CD14-positive monocyte (primary cell): ENCODE results near the gene PDXDC1. TPM values are rescaled to one million over a fixed set of nuclear protein-coding genes. Genes with fewer than 3 reads are reported as not detected.
"Not testable (repeated sequence)": the region's sequence is repeated elsewhere in the genome, so short reads cannot be mapped to it uniquely, and the experiment has no call there.

Source experiments
- DNase-seq, 3 donors: peaks; one replicate each; pipeline ENCODE4 v3.0.0-alpha.2; 2011 to 2022
- H2AFZ ChIP-seq: 2 replicates; pipeline ENCODE4 v1.6.0; 2012; ENCODE audit warnings: mild to moderate bottlenecking, low read depth, low read length, inconsistent platforms; ENCODE audit not compliant: insufficient read depth, poor library complexity, severe bottlenecking
- H3K27ac ChIP-seq, 2 donors: 1 replicate in 1 of 2; 2 replicates in 1 of 2; pipeline ENCODE4 v1.5.1; 2012 to 2013; ENCODE audit warnings: low read length in 2 of 2, control low read depth in 1 of 2, inconsistent platforms in 1 of 2, low read depth in 1 of 2, mild to moderate bottlenecking in 1 of 2
- H3K27me3 ChIP-seq, 2 donors: one replicate each; pipeline versions ENCODE4 v1.6.0 to v1.6.1; 2011 to 2013; ENCODE audit warnings: low read length in 2 of 2; ENCODE audit not compliant: control insufficient read depth in 2 of 2, insufficient read depth in 2 of 2
- H3K36me3 ChIP-seq, 2 donors: replicated peaks in 1 of 2; 1 replicate in 1 of 2; 2 replicates in 1 of 2; pipeline versions ENCODE4 v1.5.1 to v1.6.1; 2012 to 2013; ENCODE audit warnings: low read length in 2 of 2, control low read depth in 1 of 2, inconsistent platforms in 1 of 2, mild to moderate bottlenecking in 1 of 2; ENCODE audit not compliant: insufficient read depth in 2 of 2, control insufficient read depth in 1 of 2
- H3K4me1 ChIP-seq, 2 donors: 1 replicate in 1 of 2; 2 replicates in 1 of 2; pipeline versions ENCODE4 v1.5.1 to v1.6.1; 2012 to 2013; ENCODE audit warnings: low read length in 2 of 2, control low read depth in 1 of 2, inconsistent platforms in 1 of 2, mild to moderate bottlenecking in 1 of 2, moderate library complexity in 1 of 2; ENCODE audit not compliant: insufficient read depth in 2 of 2, control insufficient read depth in 1 of 2
- H3K4me2 ChIP-seq: replicated peaks from 2 replicates; pipeline ENCODE3; 2012; ENCODE audit warnings: low read length, moderate library complexity, mild to moderate bottlenecking; ENCODE audit not compliant: poor library complexity, severe bottlenecking; ENCODE audit errors: extremely low read depth
- H3K4me3 ChIP-seq, 3 experiments: fragments of 200-600 bp in 1 of 3; sonication (generic) in 1 of 3; replicated peaks in 1 of 3; 1 replicate in 2 of 3; 2 replicates in 1 of 3; pipeline ENCODE4 v1.5.1; 2011 to 2013; ENCODE audit warnings: low read length in 3 of 3, mild to moderate bottlenecking in 3 of 3, control low read depth in 2 of 3, low read depth in 2 of 3, inconsistent platforms in 1 of 3, moderate library complexity in 1 of 3
- H3K79me2 ChIP-seq: 2 replicates; pipeline ENCODE4 v1.6.0; 2012; ENCODE audit warnings: mild to moderate bottlenecking, control low read depth, inconsistent platforms, low read length, moderate library complexity; ENCODE audit not compliant: insufficient read depth
- H3K9ac ChIP-seq: 2 replicates; pipeline ENCODE4 v1.6.0; 2017; ENCODE audit warnings: low read length, mild to moderate bottlenecking; ENCODE audit not compliant: insufficient read depth, poor library complexity, severe bottlenecking
- H3K9me3 ChIP-seq, 2 donors: replicated peaks in 1 of 2; 1 replicate in 1 of 2; 2 replicates in 1 of 2; pipeline versions ENCODE4 v1.5.1 to v1.6.1; 2012 to 2013; ENCODE audit warnings: low read length in 2 of 2, control low read depth in 1 of 2; ENCODE audit not compliant: control insufficient read depth in 1 of 2, insufficient read depth in 1 of 2
- H4K20me1 ChIP-seq: 2 replicates; pipeline ENCODE4 v1.6.0; 2012; ENCODE audit warnings: mild to moderate bottlenecking, low read length, control low read depth, moderate library complexity; ENCODE audit not compliant: insufficient read depth
- H3K27ac Mint-ChIP-seq, 7 donors: one replicate each; pipeline ENCODE4 v1.8.0; 2020; ENCODE audit warnings: mild to moderate bottlenecking in 7 of 7, mixed read lengths in 7 of 7, moderate library complexity in 6 of 7, inconsistent platforms in 2 of 7
- H3K27me3 Mint-ChIP-seq, 3 donors: one replicate each; pipeline ENCODE4 v1.8.0; 2021 to 2022; ENCODE audit warnings: low read depth in 3 of 3, mild to moderate bottlenecking in 3 of 3, mixed read lengths in 3 of 3, moderate library complexity in 3 of 3, inconsistent platforms in 1 of 3
- H3K36me3 Mint-ChIP-seq, 2 donors: one replicate each; pipeline ENCODE4 v1.8.0; 2020; ENCODE audit warnings: mixed read lengths in 2 of 2, inconsistent platforms in 1 of 2, mild to moderate bottlenecking in 1 of 2
- H3K4me1 Mint-ChIP-seq: one replicate; pipeline ENCODE4 v1.8.0; 2020; ENCODE audit warnings: mild to moderate bottlenecking, mixed read lengths
- H3K4me3 Mint-ChIP-seq, 2 donors: one replicate each; pipeline ENCODE4 v1.8.0; 2020; ENCODE audit warnings: mild to moderate bottlenecking in 2 of 2, mixed read lengths in 2 of 2, moderate library complexity in 1 of 2
- H3K9me3 Mint-ChIP-seq, 7 donors: one replicate each; pipeline ENCODE4 v1.8.0; 2020 to 2022; ENCODE audit warnings: mixed read lengths in 7 of 7, mild to moderate bottlenecking in 6 of 7, moderate library complexity in 6 of 7, inconsistent platforms in 2 of 7
- CTCF ChIP-seq: fragments of 200-600 bp; IDR thresholded peaks from one replicate; pipeline ENCODE4 v1.8.0; 2022; ENCODE audit warnings: antibody characterized with exemption, mild to moderate bottlenecking
- WGBS: methylation state at CpG from one replicate; pipeline ENCODE4 v1.1.5; 2013; ENCODE audit warnings: missing lambda C conversion rate; ENCODE audit not compliant: insufficient coverage; 5-methylcytosine and 5-hydroxymethylcytosine counted together
- intact Hi-C, 2 donors: fragments of 100-400 bp; cut with micrococcal nuclease; formaldehyde crosslinking; loops; one replicate each; pipeline versions ENCODE4 v1.15.0 to v1.15.1; 2023
- polyA plus RNA-seq, 3 donors: library from polyadenylated mRNA; depleted of rRNA in 1 of 3; unstranded in 2 of 3; stranded (reverse) in 1 of 3; fragments of 300-500 nt in 2 of 3; fragments of >200 nt in 1 of 3; fragmentation: Illumina TruSeq in 2 of 3; gene quantifications; 1 replicate in 2 of 3; 2 replicates in 1 of 3; pipeline ENCODE4 v1.2.3, GENCODE V29; 2012 to 2021

The PDXDC1 gene
- polyA plus RNA-seq, 3 donors: 22.3 to 50.1 (median 36.0) TPM

GRCh38 chr16:15029749-15030148 is 54.9 kb downstream of the PDXDC1 start:
- H3K9me3 ChIP-seq, H3K4me3 ChIP-seq, H3K4me3 Mint-ChIP-seq, H3K27me3 Mint-ChIP-seq, H3K4me2 ChIP-seq, H3K4me1 ChIP-seq, DNase-seq, H3K79me2 ChIP-seq, H2AFZ ChIP-seq, H3K27me3 ChIP-seq, H3K27ac ChIP-seq, H3K9me3 Mint-ChIP-seq, intact Hi-C loops, H3K9ac ChIP-seq, H4K20me1 ChIP-seq: not testable (repeated sequence)
- Mint-ChIP-seq H3K27ac (peak overlapping the region in 1 of 7 donors; percentile 77), H3K4me1 (peaks cover 13% of the 10 kb centered on the region), H3K36me3 (peaks cover 83 to 92% of the 10 kb centered on the region in 2 donors)
- WGBS: 96% methylated on average over 3 of the region's 6 CpGs
- peaks cover 74 to 95% of the 10 kb centered on the region in 2 donors for H3K36me3 ChIP-seq

GRCh38 chr16:15031179-15031578 is 56.4 kb downstream of the PDXDC1 start:
- Mint-ChIP-seq H3K36me3 (peaks cover 84 to 93% of the 10 kb centered on the region in 2 donors), H3K9me3 (no peaks in the 10 kb centered on the region), H3K4me3 (no peak overlapping the region), H3K27me3 (no peaks in the 10 kb centered on the region), H3K4me1 (peaks cover 6% of the 10 kb centered on the region), H3K27ac (peak overlapping the region in 5 of 7 donors; percentile 32 to 67 (median 51))
- H3K4me2 ChIP-seq: no peak overlapping the region
- H3K27me3 ChIP-seq: no peaks in the 10 kb centered on the region
- peak in 1 of 3 donors; percentile 18 for DNase-seq
- H3K79me2 ChIP-seq: peaks cover 5% of the 10 kb centered on the region
- H3K9me3 ChIP-seq: no peaks in the 10 kb centered on the region
- H3K9ac ChIP-seq: no peak overlapping the region
- intact Hi-C loops: no loop called here
- H3K4me1 ChIP-seq: no peaks in the 10 kb centered on the region
- peak overlapping the region in 1 of 2 donors; percentile 27 for H3K27ac ChIP-seq
- no CpG with 5 or more reads among the region's 2 CpGs for WGBS
- H3K4me3 ChIP-seq: no peak overlapping the region
- no peak for TF ChIP-seq CTCF
- no peaks in the 10 kb centered on the region for H4K20me1 ChIP-seq
- H3K36me3 ChIP-seq: peaks cover 79 to 95% of the 10 kb centered on the region in 2 donors
- H2AFZ ChIP-seq: no peak overlapping the region
